HEK293 (cell line): ENCODE results near the gene RNF225.

Experiments
- CTCF ChIA-PET: fragments of 350-600 bp; formaldehyde crosslinking; extraction: SDS; loops from one replicate; lab custom pipeline; 2021; ENCODE audit warnings: antibody characterized with exemption; lab: Yijun Ruan, JAX
- POLR2A ChIA-PET: fragments of 300-600 bp; formaldehyde crosslinking; extraction: SDS; loops from one replicate; lab custom pipeline; 2020; ENCODE audit warnings: antibody characterized with exemption, inconsistent platforms; lab: Yijun Ruan, JAX
- H3K27ac ChIP-seq: fragments of 200-500 bp; sonication (Bioruptor generic); 2 replicates; pipeline ENCODE4 v1.5.1; 2014; ENCODE audit warnings: low read depth, low read length, control low read depth, inconsistent platforms; ENCODE audit errors: extremely low read depth
- H3K36me3 ChIP-seq, 2 experiments: fragments of 200-500 bp in 1 of 2; sonication (Bioruptor generic) in 1 of 2; 1 replicate in 1 of 2; 2 replicates in 1 of 2; pipeline ENCODE4 v1.5.1; 2014 to 2017; ENCODE audit warnings: inconsistent platforms in 2 of 2, low read length in 2 of 2; ENCODE audit not compliant: control insufficient read depth in 2 of 2, insufficient read depth in 1 of 2
- H3K4me1 ChIP-seq: fragments of 200-500 bp; sonication (Bioruptor generic); 2 replicates; pipeline ENCODE4 v1.5.1; 2014; ENCODE audit warnings: mild to moderate bottlenecking, low read length, inconsistent platforms; ENCODE audit not compliant: control insufficient read depth, insufficient read depth
- H3K4me3 ChIP-seq: 2 replicates; pipeline ENCODE4 v1.5.1; 2011; ENCODE audit warnings: low read depth, mild to moderate bottlenecking, control low read depth, low read length, moderate library complexity
- H3K9me3 ChIP-seq: fragments of 200-500 bp; sonication (Bioruptor generic); 2 replicates; pipeline ENCODE4 v1.5.1; 2014; ENCODE audit warnings: low read depth, low read length, inconsistent platforms; ENCODE audit not compliant: control insufficient read depth, insufficient read depth
- BCL11B ChIP-seq: fragments of 450-650 bp; formaldehyde crosslinking; IDR thresholded peaks from 2 replicates; pipeline ENCODE4 v1.5.1; 2016; ENCODE audit warnings: low read depth, missing biosample characterization, missing genetic modification characterization
- GLIS1 ChIP-seq: fragments of 450-650 bp; formaldehyde crosslinking; IDR thresholded peaks from 2 replicates; pipeline ENCODE4 v1.5.1; 2016; ENCODE audit warnings: missing biosample characterization, missing genetic modification characterization
- GLIS2 ChIP-seq: fragments of 450-650 bp; formaldehyde crosslinking; IDR thresholded peaks from 2 replicates; pipeline ENCODE4 v1.5.1; 2016; ENCODE audit warnings: missing biosample characterization, missing genetic modification characterization
- KLF10 ChIP-seq: fragments of 450-650 bp; IDR thresholded peaks from 2 replicates; pipeline ENCODE4 v1.5.1; 2018; ENCODE audit warnings: missing biosample characterization, mild to moderate bottlenecking, missing genetic modification characterization
- MEIS1 ChIP-seq: sonication (generic); formaldehyde crosslinking; IDR thresholded peaks from 2 replicates; pipeline ENCODE4 v1.8.1; 2022; ENCODE audit warnings: missing genetic modification reagents, mild to moderate bottlenecking, borderline replicate concordance
- ZBTB8A ChIP-seq: fragments of 450-650 bp; formaldehyde crosslinking; IDR thresholded peaks from 2 replicates; pipeline ENCODE4 v1.5.1; 2016; ENCODE audit warnings: missing biosample characterization, missing genetic modification characterization
- ZFP41 ChIP-seq: fragments of 450-650 bp; formaldehyde crosslinking; IDR thresholded peaks from 2 replicates; pipeline ENCODE4 v1.5.1; 2016; ENCODE audit warnings: missing biosample characterization, missing genetic modification characterization, borderline replicate concordance
- ZIC2 ChIP-seq: fragments of 450-650 bp; formaldehyde crosslinking; IDR thresholded peaks from 2 replicates; pipeline ENCODE4 v1.5.1; 2016; ENCODE audit warnings: missing biosample characterization, missing genetic modification characterization
- ZNF112 ChIP-seq: fragments of 450-650 bp; formaldehyde crosslinking; IDR thresholded peaks from 2 replicates; pipeline ENCODE4 v1.5.0; 2017; ENCODE audit warnings: missing biosample characterization, missing genetic modification characterization
- ZNF121 ChIP-seq: fragments of 450-650 bp; formaldehyde crosslinking; IDR thresholded peaks from 2 replicates; pipeline ENCODE4 v1.5.1; 2016; ENCODE audit warnings: missing biosample characterization, missing genetic modification characterization
- ZNF175 ChIP-seq: fragments of 450-650 bp; formaldehyde crosslinking; IDR thresholded peaks from 2 replicates; pipeline ENCODE4 v1.5.1; 2016; ENCODE audit warnings: missing biosample characterization, missing genetic modification characterization
- ZNF19 ChIP-seq: fragments of 450-650 bp; formaldehyde crosslinking; IDR thresholded peaks from 2 replicates; pipeline ENCODE4; 2016; ENCODE audit warnings: missing biosample characterization, missing genetic modification characterization, low read depth
- ZNF202 ChIP-seq: fragments of 450-650 bp; formaldehyde crosslinking; IDR thresholded peaks from 2 replicates; pipeline ENCODE4 v1.5.1; 2016; ENCODE audit warnings: missing biosample characterization, missing genetic modification characterization, borderline replicate concordance
- ZNF239 ChIP-seq: fragments of 450-650 bp; formaldehyde crosslinking; IDR thresholded peaks from 2 replicates; pipeline ENCODE4 v1.5.1; 2016; ENCODE audit warnings: missing biosample characterization, missing genetic modification characterization
- ZNF280C ChIP-seq: fragments of 450-650 bp; formaldehyde crosslinking; IDR thresholded peaks from 2 replicates; pipeline ENCODE4 v1.5.1; 2016; ENCODE audit warnings: missing biosample characterization, missing genetic modification characterization
- ZNF292 ChIP-seq: fragments of 450-650 bp; formaldehyde crosslinking; IDR thresholded peaks from 2 replicates; pipeline ENCODE4 v1.5.1; 2016; ENCODE audit warnings: low read depth, missing biosample characterization, missing genetic modification characterization, borderline replicate concordance
- ZNF302 ChIP-seq: fragments of 450-650 bp; formaldehyde crosslinking; IDR thresholded peaks from 2 replicates; pipeline ENCODE4 v1.5.1; 2016; ENCODE audit warnings: missing biosample characterization, missing genetic modification characterization, low read depth
- ZNF362 ChIP-seq: fragments of 450-650 bp; formaldehyde crosslinking; IDR thresholded peaks from 2 replicates; pipeline ENCODE4 v1.5.1; 2016; ENCODE audit warnings: missing biosample characterization, missing genetic modification characterization
- ZNF449 ChIP-seq: fragments of 450-650 bp; formaldehyde crosslinking; IDR thresholded peaks from 2 replicates; pipeline ENCODE4 v1.5.1; 2017; ENCODE audit warnings: missing biosample characterization, mild to moderate bottlenecking, missing genetic modification characterization, moderate library complexity
- ZNF473 ChIP-seq: fragments of 450-650 bp; formaldehyde crosslinking; IDR thresholded peaks from 2 replicates; pipeline ENCODE4 v1.5.1; 2017; ENCODE audit warnings: missing biosample characterization, missing genetic modification characterization
- ZNF510 ChIP-seq: fragments of 450-650 bp; formaldehyde crosslinking; IDR thresholded peaks from 2 replicates; pipeline ENCODE4 v1.5.1; 2018; ENCODE audit warnings: mild to moderate bottlenecking, missing genetic modification characterization, missing biosample characterization; ENCODE audit not compliant: insufficient replicate concordance
- ZNF521 ChIP-seq: fragments of 450-650 bp; formaldehyde crosslinking; IDR thresholded peaks from 2 replicates; pipeline ENCODE4 v1.5.1; 2017; ENCODE audit warnings: missing biosample characterization, mild to moderate bottlenecking, missing genetic modification characterization
- ZNF571 ChIP-seq: fragments of 450-650 bp; formaldehyde crosslinking; IDR thresholded peaks from 2 replicates; pipeline ENCODE4 v1.5.0; 2017; ENCODE audit warnings: missing biosample characterization, missing genetic modification characterization
- ZNF629 ChIP-seq: fragments of 450-650 bp; formaldehyde crosslinking; IDR thresholded peaks from 2 replicates; pipeline ENCODE4 v1.5.1; 2017; ENCODE audit warnings: missing biosample characterization, missing genetic modification characterization
- ZNF768 ChIP-seq: fragments of 450-650 bp; formaldehyde crosslinking; IDR thresholded peaks from 2 replicates; pipeline ENCODE4 v1.5.1; 2018; ENCODE audit warnings: missing biosample characterization, mild to moderate bottlenecking, missing genetic modification characterization
- ZNF837 ChIP-seq: fragments of 450-650 bp; formaldehyde crosslinking; IDR thresholded peaks from 2 replicates; pipeline ENCODE4 v1.5.1; 2016; ENCODE audit warnings: missing biosample characterization, missing genetic modification characterization
- ZXDB ChIP-seq: fragments of 450-650 bp; formaldehyde crosslinking; IDR thresholded peaks from 2 replicates; pipeline ENCODE4 v1.5.1; 2016; ENCODE audit warnings: missing biosample characterization, missing genetic modification characterization
- TF ChIP-seq, protein P1 (sequence below): fragments of 450-650 bp; formaldehyde crosslinking; IDR thresholded peaks from 2 replicates; pipeline ENCODE4 v1.5.1; 2016; ENCODE audit warnings: missing biosample characterization, missing genetic modification characterization

The RNF225 gene

DNA sequence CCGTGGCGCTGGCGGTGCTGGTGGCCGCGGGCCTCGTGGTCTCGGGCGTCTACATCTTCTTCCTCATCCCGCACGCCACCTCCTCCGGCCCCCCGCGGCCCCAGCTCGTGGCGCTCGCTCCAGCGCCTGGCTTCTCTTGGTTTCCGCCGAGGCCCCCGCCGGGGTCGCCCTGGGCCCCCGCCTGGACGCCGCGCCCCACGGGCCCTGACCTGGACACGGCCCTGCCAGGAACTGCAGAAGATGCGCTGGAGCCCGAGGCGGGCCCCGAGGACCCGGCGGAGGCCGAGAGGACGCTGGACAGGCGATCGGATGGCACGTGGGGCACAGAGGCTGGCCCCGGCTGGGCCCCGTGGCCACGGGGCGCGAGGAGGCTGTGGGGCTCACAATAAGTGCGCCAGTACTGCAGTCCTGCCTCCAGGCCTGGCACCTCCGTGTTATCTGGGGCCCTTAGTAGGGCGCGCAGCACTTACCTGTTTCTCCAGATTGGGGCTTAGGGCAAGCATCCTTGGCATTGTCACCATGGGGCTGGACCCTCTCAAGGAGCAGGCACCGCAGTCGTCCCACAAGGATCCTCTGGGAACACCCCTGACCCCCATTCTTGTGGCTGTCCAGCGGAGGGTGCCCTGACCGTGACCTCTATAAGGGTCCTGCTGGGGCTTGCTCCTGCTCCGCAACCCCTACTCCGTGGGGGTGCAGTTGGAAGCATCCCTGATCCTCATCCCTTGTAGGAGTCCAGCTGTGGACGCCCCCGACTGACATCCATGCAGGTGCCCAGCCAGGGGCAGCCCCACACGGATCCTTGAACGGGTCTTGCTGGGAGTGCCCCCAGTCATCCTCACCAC, 1.5 kb downstream of the RNF225 start:
- CTCF ChIA-PET: no interaction called here
- POLR2A ChIA-PET: interaction anchor here (1.6 kb wide), 1 partner anchor 11 kb away, joined by 4 read pairs; the partner anchor contains the start of gene ZNF584
- TF ChIP-seq KLF10 (tag by site-specific recombination) (no peak), ZNF629 (no peak), ZNF571 (tag by site-specific recombination) (no peak), ZNF768 (tag by site-specific recombination) (no peak), ZNF837 (tag by site-specific recombination) (no peak), ZBTB8A (tag by site-specific recombination) (no peak), ZNF280C (tag by site-specific recombination) (no peak), ZNF292 (no peak), GLIS1 (tag by site-specific recombination) (peak; percentile 90), ZNF112 (tag by site-specific recombination) (no peak), ZNF473 (tag by site-specific recombination) (no peak), ZXDB (tag by site-specific recombination) (no peak), ZNF175 (no peak), ZNF202 (tag by site-specific recombination) (no peak), ZFP41 (tag by site-specific recombination) (no peak), GLIS2 (tag by site-specific recombination) (peak; percentile 38), ZNF449 (tag by site-specific recombination) (no peak), ZIC2 (peak; percentile 56), BCL11B (tag by site-specific recombination) (0 out of 2 replicates have a peak, but pooled peaks have one; percentile 16), ZNF239 (no peak), MEIS1 (CRISPR knock-in tag) (no peak), ZNF362 (no peak), ZNF521 (tag by site-specific recombination) (no peak), ZNF121 (no peak), ZNF302 (tag by site-specific recombination) (no peak), ZNF19 (tag by site-specific recombination) (no peak), ZNF510 (no peak)
- TF ChIP-seq, protein P1, sequence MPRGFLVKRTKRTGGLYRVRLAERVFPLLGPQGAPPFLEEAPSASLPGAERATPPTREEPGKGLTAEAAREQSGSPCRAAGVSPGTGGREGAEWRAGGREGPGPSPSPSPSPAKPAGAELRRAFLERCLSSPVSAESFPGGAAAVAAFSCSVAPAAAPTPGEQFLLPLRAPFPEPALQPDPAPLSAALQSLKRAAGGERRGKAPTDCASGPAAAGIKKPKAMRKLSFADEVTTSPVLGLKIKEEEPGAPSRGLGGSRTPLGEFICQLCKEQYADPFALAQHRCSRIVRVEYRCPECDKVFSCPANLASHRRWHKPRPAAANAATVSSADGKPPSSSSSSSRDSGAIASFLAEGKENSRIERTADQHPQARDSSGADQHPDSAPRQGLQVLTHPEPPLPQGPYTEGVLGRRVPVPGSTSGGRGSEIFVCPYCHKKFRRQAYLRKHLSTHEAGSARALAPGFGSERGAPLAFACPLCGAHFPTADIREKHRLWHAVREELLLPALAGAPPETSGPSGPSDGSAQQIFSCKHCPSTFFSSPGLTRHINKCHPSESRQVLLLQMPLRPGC: no peak
- TF ChIP-seq, all 188 proteins: peak for 4
- Histone ChIP-seq H3K27ac (no peak overlapping the region), H3K4me1 (peaks cover 3% of the 10 kb centered on the region; the same call in 1 of the 2 replicates), H3K36me3 (peaks cover 27 to 42% of the 10 kb centered on the region in 2 experiments), H3K9me3 (no peaks in the 10 kb centered on the region), H3K4me3 (no peak overlapping the region)
